GM21515 (cell line): ENCODE results near the gene SLC37A4.
A peak's percentile ranks its signal among the peaks of the same experiment; 100 is the strongest.
"Not testable (repeated sequence)": the region's sequence is repeated elsewhere in the genome, so short reads cannot be mapped to it uniquely, and the experiment has no call there.

Experiments
- ATAC-seq: cut with Tn5 transposase; IDR thresholded peaks from one replicate; pipeline ENCODE4 v1.9.1; 2021; ENCODE audit not compliant: unreplicated experiment

The SLC37A4 gene

DNA sequence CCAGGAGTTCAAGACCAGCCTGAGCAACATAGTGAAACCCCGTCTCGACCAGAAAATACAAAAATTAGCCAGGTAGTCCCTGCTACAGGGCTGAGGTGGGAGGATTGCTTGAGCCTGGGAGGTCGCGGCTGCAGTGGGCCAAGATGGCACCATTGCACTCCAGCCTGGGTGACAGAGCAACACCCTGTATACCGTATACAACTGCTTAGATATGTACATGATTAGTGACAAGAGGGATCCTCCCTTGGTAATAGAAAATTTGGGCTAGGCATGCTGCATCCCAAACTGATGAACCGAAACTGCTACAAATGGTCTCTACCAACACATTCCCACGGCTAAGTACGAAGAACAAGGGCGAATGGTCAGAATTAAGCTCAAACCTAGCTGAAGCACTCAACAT is 12.2 kb upstream of the SLC37A4 start:
- ATAC-seq, result no peak

DNA sequence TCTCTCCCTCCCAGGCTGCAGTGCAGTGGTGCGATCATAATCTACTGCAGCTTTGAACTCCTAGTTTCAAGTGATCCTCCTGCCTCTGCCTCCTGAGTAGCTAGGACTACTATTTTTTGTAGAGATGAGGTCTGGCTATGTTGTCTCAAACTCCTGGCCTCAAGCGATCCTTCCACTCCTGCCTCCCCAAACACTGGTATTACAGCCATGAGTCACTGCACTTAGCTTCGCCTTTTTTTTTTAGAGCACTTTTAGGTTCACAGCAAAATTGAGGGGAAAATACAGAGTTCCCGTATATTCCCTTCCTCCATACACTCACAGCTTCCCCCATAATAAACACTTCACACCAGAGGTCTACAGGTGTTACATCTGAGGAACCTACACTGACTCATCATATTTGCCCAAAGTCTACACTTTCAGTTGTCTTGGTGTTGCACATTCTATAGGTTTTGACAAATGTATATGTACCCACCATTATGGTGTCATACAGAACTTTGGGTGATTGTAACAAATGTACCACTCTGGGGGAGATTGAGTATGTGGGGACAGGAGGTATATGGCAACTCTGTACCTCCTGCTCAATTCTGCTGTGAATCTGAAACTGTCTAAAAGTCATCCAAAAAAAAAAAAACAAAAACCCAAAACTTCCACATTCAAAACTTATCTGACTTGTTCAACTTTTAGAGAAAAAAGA is 11.3 kb upstream of the SLC37A4 start:
- ATAC-seq, result no peak

DNA sequence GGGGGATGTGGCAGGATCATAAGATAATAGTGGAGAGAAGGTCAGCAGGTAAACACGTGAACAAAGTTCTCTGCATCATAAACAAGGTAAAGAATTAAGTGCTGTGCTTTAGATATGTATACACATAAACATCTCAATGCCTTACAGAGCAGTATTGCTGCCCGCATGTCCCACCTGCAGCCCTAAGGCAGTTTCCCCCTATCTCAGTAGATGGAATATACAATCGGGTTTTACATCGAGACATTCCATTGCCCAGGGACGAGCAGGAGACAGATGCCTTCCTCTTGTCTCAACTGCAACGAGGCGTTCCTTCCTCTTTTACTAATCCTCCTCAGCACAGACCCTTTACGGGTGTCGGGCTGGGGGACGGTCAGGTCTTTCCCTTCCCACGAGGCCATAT is 8.8 kb upstream of the SLC37A4 start:
- not testable (repeated sequence) for ATAC-seq

DNA sequence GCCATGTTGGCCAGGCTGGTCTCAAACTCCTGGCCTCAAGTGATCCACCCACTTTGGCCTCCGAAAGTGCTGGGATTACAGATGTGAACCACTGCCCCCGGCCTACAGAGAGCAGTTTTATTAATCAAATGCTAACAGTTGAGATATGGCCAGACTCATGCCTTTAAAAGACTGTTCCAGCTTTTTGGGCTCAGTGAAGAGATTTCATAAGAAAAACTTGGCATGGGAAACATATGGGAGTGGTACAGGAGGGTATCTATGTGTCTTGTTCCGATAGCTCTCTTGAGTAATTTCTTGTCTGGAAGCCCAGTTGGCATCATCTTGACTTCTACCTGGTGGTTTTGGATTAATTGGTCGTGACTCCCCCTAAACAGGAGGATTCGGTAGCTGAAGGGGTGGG is 8.2 kb upstream of the SLC37A4 start:
- no peak for ATAC-seq

DNA sequence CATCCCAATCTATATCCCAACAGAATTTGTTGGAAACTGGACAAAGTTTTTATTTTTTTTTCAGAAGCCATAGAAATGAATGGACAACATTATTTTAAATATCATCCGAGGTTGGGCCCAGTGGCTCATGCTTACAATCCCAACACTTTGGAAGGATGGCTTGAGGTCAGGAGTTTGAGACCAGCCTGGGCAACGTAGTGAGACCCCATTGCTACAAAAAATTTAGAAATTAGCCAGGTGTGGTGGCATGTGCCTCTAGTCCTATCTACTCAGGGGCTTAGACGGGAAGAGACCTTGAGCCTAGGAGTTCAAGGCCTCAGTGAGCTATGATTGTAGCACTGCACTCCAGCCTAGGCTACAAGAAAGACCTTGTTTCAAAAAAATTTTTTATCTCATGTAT is 4.1 kb upstream of the SLC37A4 start:
- ATAC-seq, result no peak

DNA sequence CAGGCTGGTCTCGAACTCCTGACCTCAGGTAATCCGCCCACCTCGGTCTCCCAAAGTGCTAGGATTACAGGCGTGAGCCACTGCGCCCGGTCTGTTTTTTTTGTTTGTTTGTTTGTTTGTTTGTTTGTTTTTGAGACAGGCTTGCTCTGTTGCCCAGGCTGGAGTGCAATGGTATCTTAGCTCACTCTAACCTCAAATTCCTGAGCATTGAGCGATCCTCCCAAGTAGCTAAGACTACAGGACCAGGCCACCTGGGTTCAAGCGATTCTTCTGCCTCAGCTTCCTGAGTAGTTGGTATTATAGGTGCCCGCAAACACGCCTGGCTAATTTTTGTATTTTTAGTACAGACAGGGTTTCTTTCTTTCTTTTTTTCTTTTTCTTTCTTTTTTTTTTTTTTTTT is 2.7 kb upstream of the SLC37A4 start:
- ATAC-seq, result not testable (repeated sequence)

DNA sequence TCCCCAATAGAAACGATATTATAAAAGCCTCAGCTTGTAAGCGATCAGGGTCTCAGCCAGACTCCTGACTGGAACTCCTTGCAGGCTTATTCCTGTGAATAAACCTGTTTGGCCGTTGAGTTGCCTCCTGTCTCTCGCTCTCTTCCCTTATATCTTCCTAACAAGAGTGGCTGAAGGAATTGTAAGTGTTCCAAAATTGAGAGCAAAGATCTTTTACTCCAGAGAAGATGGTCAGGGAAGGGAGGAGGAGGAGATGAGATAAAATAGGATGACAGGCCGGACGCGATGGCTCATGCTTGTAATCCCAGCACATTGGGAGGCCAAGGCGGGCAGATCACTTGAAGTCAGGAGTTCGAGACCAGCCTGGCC is 1.2 kb upstream of the SLC37A4 start:
- no peak for ATAC-seq

DNA sequence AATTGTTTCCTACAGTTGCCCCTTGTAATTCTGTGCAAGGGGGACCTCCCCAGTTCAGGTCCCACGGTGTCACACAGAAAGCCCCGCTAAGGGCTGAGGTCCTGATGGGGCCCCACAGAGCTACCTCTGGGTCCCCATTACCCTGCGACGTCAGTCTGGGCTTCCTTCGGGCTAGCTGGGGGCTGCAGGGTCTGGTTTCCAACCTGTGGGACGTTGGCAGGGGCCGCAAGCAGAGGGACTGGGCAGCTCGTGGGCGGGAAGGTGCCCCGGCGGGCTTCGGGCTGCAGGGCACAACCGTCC is 698 bp downstream of the SLC37A4 start:
- peak; percentile 13 for ATAC-seq

DNA sequence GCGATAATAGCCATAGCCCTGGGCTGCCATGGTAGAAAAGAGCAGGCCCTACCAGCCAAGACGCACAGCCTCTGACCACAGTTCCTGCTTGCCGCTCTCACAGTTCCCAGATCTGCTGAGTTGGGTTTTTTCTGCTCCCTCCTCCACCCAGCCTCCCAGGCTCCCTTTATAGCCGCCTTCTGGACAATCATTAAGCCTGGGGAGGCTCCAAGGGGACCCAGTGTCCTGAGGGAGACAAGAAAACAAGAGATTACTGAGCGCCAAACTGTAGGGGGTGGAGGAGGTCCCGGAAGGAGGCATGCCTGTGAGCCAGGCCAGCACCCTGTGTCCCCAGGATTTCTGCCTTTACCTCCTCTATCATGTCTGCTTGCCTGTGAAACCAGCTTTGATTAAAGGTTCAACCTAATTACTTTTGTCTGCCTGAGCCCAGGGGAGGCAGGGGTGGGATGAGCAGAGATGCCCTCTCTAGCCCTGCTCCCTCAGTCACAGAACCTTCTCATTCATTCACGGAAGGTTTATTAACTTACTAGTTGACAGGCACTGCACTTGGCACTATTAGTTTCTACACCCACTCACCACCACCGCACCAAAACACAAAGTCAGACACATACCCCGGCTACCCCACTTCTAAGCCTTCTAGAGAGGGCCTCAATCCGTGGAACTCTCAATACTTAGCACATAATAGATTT is 1.2 kb downstream of the SLC37A4 start:
- ATAC-seq, result peak; percentile 16

DNA sequence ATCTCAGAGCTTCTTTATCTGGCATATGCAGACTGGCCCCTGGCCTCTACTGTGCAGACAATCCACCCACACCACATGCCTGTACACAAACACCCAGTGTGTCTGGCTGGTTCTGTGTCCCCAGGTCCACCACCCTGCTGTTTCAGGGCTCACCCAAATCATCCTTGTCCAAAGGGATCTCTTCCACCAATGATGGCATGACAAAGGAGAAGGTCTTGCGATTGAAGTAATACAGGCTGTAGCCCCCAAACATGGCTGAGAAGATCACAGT is 1.7 kb downstream of the SLC37A4 start:
- no peak for ATAC-seq

DNA sequence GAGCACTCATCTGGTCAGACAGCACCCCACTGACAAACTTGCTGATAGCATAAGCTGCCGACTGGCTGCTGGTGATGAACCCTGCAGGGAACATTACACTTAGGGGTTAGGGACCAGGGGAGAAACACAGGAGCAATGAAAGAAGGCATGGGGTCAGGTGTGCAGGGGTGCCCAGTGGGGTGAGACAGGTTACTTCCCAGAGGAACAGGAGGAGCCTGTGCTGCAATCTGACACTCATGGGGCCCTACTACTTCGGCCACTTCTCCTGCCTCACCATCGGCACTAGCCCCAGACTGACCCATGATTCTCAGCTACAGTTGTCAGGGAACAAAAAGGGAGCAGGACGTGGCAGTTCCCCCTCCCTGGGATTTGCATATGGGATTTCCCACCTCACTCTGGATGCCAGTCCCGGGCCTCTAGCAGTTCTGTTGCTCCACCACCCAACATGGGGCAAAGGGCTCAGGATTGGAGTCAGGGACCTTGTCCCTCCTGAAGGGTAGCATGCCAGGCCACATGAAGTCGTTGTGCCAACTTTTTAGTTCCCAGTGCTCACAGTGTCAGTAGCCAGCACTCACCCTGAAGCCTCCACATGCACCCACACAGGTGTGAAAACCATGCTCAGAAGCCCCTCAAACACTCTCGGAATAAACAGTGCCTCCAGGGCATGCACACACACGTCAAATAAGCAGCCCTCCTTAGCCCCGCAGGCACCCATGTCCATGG is 2.2 kb downstream of the SLC37A4 start:
- no peak for ATAC-seq

DNA sequence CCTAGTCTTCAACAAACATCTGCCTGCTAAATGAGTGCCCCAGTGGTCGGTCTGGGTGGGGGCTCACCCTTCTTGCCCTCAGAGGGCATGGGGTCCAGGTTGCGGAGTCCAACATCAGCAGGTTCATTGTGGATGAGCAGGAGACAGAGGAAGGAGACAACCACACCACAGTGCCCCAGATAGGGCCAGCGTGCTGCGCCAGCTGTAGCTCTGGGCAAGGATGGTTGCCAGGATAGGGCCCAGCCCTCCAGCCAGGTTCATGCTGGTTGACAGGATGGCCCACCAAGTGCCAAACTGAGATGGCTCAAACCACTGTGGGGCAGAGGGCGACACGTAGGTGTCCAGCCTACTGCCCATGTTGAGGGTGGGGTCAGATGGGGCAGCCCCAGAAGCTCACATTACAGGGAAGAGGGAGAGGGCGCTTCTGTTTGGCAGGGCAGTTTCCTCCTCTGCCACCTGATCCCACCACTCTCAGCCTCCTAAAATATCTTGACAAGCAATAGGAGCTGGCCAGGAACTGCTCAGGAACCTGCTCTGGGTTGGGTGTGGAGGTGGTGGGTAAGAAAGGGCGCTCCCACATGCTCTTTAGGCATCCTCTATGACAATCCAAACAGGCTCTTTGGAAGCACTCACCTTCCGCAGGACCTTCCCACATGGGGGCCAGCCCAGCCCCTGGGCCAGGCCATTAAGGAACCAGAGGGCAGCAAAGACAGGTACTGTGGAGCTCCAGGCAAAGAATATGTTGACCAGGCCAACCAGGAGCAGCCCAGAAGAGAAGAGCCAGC is 2.9 kb downstream of the SLC37A4 start:
- ATAC-seq, result no peak

DNA sequence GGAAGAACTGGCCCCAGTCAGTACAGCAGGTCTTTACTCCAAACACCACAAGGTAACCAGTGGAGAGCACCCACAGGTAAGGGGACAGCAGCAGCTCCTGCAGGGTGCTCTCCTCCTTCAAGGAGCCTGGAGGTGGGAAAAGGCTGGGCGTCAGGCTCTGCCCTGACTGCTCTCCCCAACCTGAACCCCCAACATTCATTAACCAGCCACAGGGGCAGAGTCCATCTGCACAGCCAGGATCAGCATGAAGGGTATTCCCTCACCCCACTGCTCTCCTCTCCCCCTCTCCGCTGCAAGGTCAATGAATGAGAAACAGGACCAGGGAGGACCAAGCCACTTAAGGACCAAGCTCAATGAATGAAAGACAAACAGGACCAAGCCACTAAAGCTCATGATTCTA is 3.7 kb downstream of the SLC37A4 start:
- ATAC-seq, result no peak

DNA sequence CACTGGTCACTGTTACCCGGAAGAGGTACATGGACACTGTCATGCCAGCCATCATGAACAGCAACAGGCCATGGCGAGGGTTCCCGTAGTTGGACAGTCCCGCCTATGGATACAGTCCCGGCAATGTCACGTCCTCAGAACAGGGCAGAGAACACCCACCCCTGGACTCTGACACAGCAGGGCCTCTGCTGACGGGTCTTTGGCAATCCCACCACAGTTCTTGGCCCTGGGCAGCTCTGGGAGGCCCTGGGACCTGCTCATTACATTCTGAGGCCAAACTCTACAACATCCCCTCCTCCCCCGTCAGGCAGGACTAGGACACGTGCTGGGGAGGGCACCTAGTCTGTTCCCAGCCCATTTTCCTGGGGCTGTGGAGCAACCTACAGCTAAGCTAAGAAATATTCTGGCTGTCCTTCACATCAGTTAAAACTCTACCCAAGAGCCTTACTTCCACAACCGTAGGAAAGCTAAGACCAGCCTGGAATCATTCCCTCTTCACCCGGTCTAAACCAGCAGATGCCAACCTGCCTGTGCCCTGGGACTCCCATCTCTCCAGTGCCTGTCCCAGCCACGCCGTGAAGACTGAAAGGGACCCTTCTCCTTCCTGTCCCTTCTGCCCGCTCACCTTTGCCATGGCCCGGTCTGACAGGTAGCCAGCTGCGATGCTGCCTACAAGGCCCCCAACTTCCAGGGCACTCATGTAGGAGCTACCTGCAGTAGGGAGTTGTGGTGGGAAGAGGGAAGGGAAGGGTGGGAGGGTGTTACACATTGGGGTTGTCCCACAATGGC is 4.5 kb downstream of the SLC37A4 start:
- ATAC-seq, result no peak

DNA sequence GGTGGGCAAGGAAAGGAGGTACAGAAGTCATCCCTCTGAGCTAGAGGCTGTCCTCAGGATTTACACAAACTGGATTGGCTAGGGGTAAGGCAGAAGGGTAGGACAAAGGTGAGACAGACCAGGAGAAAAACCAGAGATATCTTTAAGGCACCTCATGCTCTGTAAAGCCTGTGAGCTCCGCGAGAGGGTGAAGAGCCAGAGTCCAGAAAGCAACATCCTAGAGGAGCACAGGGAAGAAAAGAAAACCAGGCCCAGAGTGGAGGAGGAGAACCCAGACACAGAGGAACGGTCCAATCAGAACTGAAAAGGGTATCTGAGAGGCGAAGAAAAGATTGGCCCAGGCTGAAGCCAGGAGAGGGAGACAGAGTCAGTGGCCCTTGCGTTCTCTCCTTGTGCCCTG is 5.1 kb downstream of the SLC37A4 start:
- no peak for ATAC-seq

DNA sequence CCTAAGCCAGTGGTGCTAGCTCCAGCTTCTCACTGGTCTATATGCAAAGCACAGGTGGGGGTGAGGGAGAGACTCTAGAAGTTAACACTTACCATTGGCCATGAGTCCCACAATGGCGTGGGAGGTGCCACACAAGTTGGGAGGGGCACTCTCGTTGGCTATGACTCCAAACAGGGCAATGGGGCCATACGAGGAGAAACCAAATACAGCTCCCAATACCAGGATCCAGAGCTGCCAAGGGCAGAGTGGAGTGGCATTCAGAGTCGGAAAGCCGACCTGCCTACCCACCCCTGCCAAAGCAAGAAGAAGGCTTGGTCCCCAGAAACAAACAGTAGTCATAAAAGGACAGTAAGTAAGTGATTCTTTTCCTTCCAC is 5.6 kb downstream of the SLC37A4 start:
- ATAC-seq, result no peak

DNA sequence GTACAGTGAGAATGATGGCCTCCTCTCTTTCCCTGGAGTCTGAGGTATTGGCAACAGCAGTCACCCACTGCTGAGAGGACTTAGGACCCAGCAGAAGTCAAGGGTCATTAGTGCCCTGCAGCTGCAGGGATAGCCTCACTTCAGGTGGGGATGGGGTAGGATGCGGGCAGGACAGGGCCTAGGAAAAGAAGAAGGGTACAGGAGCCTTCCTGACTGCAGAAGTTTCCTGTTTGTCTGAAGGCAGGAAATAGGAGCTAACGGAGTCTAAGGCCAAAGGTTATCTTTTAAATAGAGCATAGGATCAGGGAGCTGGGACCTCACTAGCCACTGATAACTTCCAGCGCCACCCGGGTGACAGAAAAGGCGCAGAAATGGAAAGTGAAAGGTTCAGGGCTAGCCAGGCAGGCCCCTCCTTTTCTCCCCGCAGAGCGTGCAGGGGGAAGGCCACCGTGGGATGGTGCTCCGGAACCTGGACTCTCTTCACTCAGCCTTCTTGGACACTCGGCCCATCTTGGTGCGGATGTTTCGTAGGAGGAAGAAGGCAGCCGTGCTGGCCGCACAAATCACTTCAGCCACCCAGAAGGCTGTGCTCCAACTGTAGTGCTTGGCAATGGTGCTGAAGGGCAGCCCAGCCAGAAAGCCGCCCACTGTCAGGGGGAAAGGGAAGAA is 6.1 kb downstream of the SLC37A4 start:
- ATAC-seq, result no peak

DNA sequence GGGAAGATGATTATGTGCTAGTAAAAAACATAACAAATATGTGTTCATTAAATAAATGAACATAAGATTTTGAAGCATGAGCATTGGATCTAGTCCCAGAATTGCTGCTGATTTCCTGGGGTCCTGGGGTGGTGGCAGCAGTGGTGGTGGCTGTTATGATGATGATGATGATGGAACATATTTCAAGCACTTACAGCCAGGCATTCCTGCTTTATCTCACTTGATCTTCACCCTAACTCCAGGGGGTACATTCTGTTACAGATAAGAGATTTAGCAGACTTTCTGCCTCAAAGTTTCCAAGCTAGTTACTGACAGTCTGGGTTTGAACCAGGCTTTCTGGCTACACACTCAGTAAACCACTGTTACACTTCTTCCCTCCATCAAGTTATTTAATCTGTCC is 6.9 kb downstream of the SLC37A4 start:
- no peak for ATAC-seq

DNA sequence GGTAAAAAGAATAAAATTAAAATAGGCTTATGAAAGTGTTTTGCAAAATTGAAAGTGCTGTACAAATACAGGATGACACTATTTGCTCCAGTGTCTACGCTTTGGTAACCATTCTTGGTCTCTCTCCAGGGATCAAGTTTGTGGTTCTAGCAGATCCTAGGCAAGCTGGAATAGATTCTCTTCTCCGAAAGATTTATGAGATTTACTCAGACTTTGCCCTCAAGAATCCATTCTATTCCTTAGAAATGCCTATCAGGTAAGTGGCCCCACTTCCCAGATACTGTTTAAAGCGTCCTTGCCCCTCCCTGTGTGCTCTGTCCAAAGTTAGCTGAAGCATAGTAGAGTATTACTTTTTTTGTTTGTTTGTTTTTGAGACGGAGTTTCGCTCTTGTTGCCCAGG is 9.0 kb downstream of the SLC37A4 start:
- no peak for ATAC-seq

DNA sequence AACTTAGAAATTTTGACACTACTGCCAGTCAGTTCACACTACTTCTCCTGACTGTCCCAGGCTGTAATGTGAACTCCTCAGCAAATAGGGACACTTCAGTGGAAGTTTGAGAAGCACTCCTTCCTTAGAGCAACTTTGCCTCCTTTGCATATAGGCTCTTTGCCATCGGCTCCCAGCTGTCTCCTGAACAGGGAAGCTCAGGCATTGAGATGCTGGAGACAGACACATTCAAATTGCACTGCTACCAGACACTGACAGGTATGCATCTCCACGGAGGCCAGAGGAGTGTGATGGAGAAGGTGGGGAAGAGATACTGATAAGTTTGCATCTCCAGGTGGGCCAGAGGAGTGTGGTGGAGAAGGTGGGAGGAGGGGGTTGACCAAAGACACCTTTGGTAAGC is 10.7 kb downstream of the SLC37A4 start:
- no peak for ATAC-seq
